NCI-H1694 (cell line): ENCODE measurements around the gene BIN1.

Experiments used
- DNase-seq: peaks from one replicate; lab custom pipeline; 2025; lab: John Stamatoyannopoulos, UW

The BIN1 gene

GRCh38 chr2:127103243-127104165 is 3.5 kb downstream of the BIN1 start:
- DNase-seq = no peak

GRCh38 chr2:127102521-127103242 is 4.3 kb downstream of the BIN1 start:
- no peak for DNase-seq

GRCh38 chr2:127101756-127102477 is 5.0 kb downstream of the BIN1 start:
- DNase-seq = no peak

- DNase-seq = no peak
Observed at GRCh38 chr2:127101048-127101611, 5.8 kb downstream of the BIN1 start.

GRCh38 chr2:127100251-127101047 is 6.5 kb downstream of the BIN1 start:
- no peak for DNase-seq

GRCh38 chr2:127098711-127099110 is 8.2 kb downstream of the BIN1 start:
- no peak for DNase-seq

- no peak for DNase-seq
Observed at GRCh38 chr2:127097841-127098651, 8.9 kb downstream of the BIN1 start.

GRCh38 chr2:127097471-127097765 is 9.5 kb downstream of the BIN1 start:
- no peak for DNase-seq

- DNase-seq = no peak
Observed at GRCh38 chr2:127096718-127097470, 10.1 kb downstream of the BIN1 start.

GRCh38 chr2:127096280-127096679 is 10.7 kb downstream of the BIN1 start:
- DNase-seq = no peak

- DNase-seq = no peak
Observed at GRCh38 chr2:127095784-127096183, 11.2 kb downstream of the BIN1 start.

GRCh38 chr2:127095367-127095641 is 11.7 kb downstream of the BIN1 start:
- no peak for DNase-seq

- no peak for DNase-seq
Observed at GRCh38 chr2:127094509-127095366, 12.2 kb downstream of the BIN1 start.

GRCh38 chr2:127093648-127094210 is 13.2 kb downstream of the BIN1 start:
- no peak for DNase-seq

- no peak for DNase-seq
Observed at GRCh38 chr2:127092901-127093516, 13.9 kb downstream of the BIN1 start.

- DNase-seq = no peak
Observed at GRCh38 chr2:127092306-127092705, 14.6 kb downstream of the BIN1 start.

- DNase-seq = no peak
Observed at GRCh38 chr2:127091886-127092285, 15.1 kb downstream of the BIN1 start.

GRCh38 chr2:127091148-127091547 is 15.8 kb downstream of the BIN1 start:
- no peak for DNase-seq
